GM18519 (cell line): ENCODE data around the gene MED17.
"Not testable (repeated sequence)": the region's sequence is repeated elsewhere in the genome, so short reads cannot be mapped to it uniquely, and the experiment has no call there.

ENCODE experiments used
- ATAC-seq: cut with Tn5 transposase; IDR thresholded peaks from one replicate; pipeline ENCODE4 v1.9.1; 2021; ENCODE audit warnings: mild to moderate bottlenecking, moderate library complexity; ENCODE audit not compliant: unreplicated experiment, low FRiP score

Gene MED17

GRCh38 chr11:93757924-93758865 is 25.9 kb upstream of the MED17 start:
- ATAC-seq: no peak

GRCh38 chr11:93759123-93759522 is 25.0 kb upstream of the MED17 start:
- ATAC-seq: not testable (repeated sequence)

GRCh38 chr11:93761910-93762309 is 22.2 kb upstream of the MED17 start:
- no peak for ATAC-seq

- ATAC-seq: no peak
These were observed 18.5 kb upstream of the MED17 start for GRCh38 chr11:93765551-93765950.

- no peak for ATAC-seq
These were observed 17.6 kb upstream of the MED17 start for GRCh38 chr11:93766504-93766903.

- no peak for ATAC-seq
These were observed 17.1 kb upstream of the MED17 start for GRCh38 chr11:93767018-93767417.

GRCh38 chr11:93770160-93770559 is 13.9 kb upstream of the MED17 start:
- ATAC-seq: no peak

- no peak for ATAC-seq
These were observed 12.0 kb upstream of the MED17 start for GRCh38 chr11:93772123-93772522.

- ATAC-seq: no peak
These were observed 11.0 kb upstream of the MED17 start for GRCh38 chr11:93773045-93773477.

- no peak for ATAC-seq
These were observed 10.4 kb upstream of the MED17 start for GRCh38 chr11:93773601-93774200.

GRCh38 chr11:93774560-93774959 is 9.5 kb upstream of the MED17 start:
- not testable (repeated sequence) for ATAC-seq

- ATAC-seq: no peak
These were observed 8.8 kb upstream of the MED17 start for GRCh38 chr11:93775289-93775688.

GRCh38 chr11:93783362-93783761 is 720 bp upstream of the MED17 start:
- no peak for ATAC-seq

- ATAC-seq: peak; percentile 21
These were observed 327 bp upstream of the MED17 start for GRCh38 chr11:93783765-93784144.

- peak; percentile 32 for ATAC-seq
These were observed 866 bp downstream of the MED17 start for GRCh38 chr11:93784935-93785360.

GRCh38 chr11:93791493-93791892 is 7.4 kb downstream of the MED17 start:
- ATAC-seq: no peak

- ATAC-seq: no peak
These were observed 12.6 kb downstream of the MED17 start for GRCh38 chr11:93796441-93797231.

- no peak for ATAC-seq
These were observed 17.3 kb downstream of the MED17 start for GRCh38 chr11:93801366-93801765.

GRCh38 chr11:93804879-93805278 is 20.8 kb downstream of the MED17 start:
- no peak for ATAC-seq

- no peak for ATAC-seq
These were observed 23.9 kb downstream of the MED17 start for GRCh38 chr11:93807980-93808379.

GRCh38 chr11:93813974-93814373 is 29.9 kb downstream of the MED17 start:
- no peak for ATAC-seq
